Activated naive CD8-positive, alpha-beta T cell treated with anti-CD3 and anti-CD28 coated beads, Interleukin-2, amount 50 U/mL, for 24 hours (primary cell): ENCODE data around the gene UNC5B.

Experiments used
- ATAC-seq: fragments of 150-1000 bp; cut with Tn5 transposase; one replicate; pipeline ENCODE4 v1.10.0; 2021
- DNase-seq: peaks from one replicate; pipeline ENCODE4 v3.0.0; 2021
- H3K27ac Mint-ChIP-seq: one replicate; pipeline ENCODE4 v1.8.0; 2021; ENCODE audit warnings: mild to moderate bottlenecking, mixed read lengths
- H3K27me3 Mint-ChIP-seq: one replicate; pipeline ENCODE4 v1.8.0; 2021; ENCODE audit warnings: mixed read lengths
- H3K36me3 Mint-ChIP-seq: one replicate; pipeline ENCODE4 v1.8.0; 2021; ENCODE audit warnings: low read depth, mixed read lengths
- H3K4me1 Mint-ChIP-seq: one replicate; pipeline ENCODE4 v1.8.0; 2021; ENCODE audit warnings: mixed read lengths
- H3K4me3 Mint-ChIP-seq: one replicate; pipeline ENCODE4 v1.8.0; 2021; ENCODE audit warnings: mild to moderate bottlenecking, moderate library complexity, mixed read lengths
- H3K9me3 Mint-ChIP-seq: one replicate; pipeline ENCODE4 v1.8.0; 2021; ENCODE audit warnings: mixed read lengths

Gene UNC5B

GRCh38 chr10:71247414-71247705, 35.0 kb downstream of the UNC5B start:
- Mint-ChIP-seq H3K36me3 (no peaks in the 10 kb centered on the region), H3K27me3 (peaks cover 6% of the 10 kb centered on the region), H3K27ac (no peak overlapping the region), H3K9me3 (no peaks in the 10 kb centered on the region), H3K4me1 (no peaks in the 10 kb centered on the region), H3K4me3 (no peak overlapping the region)
- no peak for ATAC-seq
- DNase-seq: no peak

- no peaks in the 10 kb centered on the region for H3K9me3 Mint-ChIP-seq
- ATAC-seq (no peak), DNase-seq (no peak)
- no peaks in the 10 kb centered on the region for H3K4me1 Mint-ChIP-seq
- H3K4me3 Mint-ChIP-seq: no peak overlapping the region
- no peaks in the 10 kb centered on the region for H3K36me3 Mint-ChIP-seq
- H3K27me3 Mint-ChIP-seq: peaks cover 6% of the 10 kb centered on the region
- no peak overlapping the region for H3K27ac Mint-ChIP-seq
Measured at GRCh38 chr10:71247804-71248203, 35.4 kb downstream of the UNC5B start.

GRCh38 chr10:71248210-71248609, 35.8 kb downstream of the UNC5B start:
- Mint-ChIP-seq H3K27ac (no peak overlapping the region), H3K27me3 (peaks cover 6% of the 10 kb centered on the region), H3K9me3 (no peaks in the 10 kb centered on the region), H3K36me3 (no peaks in the 10 kb centered on the region), H3K4me1 (no peaks in the 10 kb centered on the region), H3K4me3 (no peak overlapping the region)
- no peak for DNase-seq
- ATAC-seq: no peak

GRCh38 chr10:71249996-71250395, 37.6 kb downstream of the UNC5B start:
- DNase-seq: no peak
- H3K4me3 Mint-ChIP-seq: no peak overlapping the region
- peaks cover 2% of the 10 kb centered on the region for H3K27me3 Mint-ChIP-seq
- no peaks in the 10 kb centered on the region for H3K4me1 Mint-ChIP-seq
- H3K27ac Mint-ChIP-seq: no peak overlapping the region
- no peaks in the 10 kb centered on the region for H3K36me3 Mint-ChIP-seq
- H3K9me3 Mint-ChIP-seq: no peaks in the 10 kb centered on the region
- ATAC-seq: no peak

GRCh38 chr10:71250405-71250804, 38.0 kb downstream of the UNC5B start:
- DNase-seq (no peak), ATAC-seq (no peak)
- Mint-ChIP-seq H3K27ac (no peak overlapping the region), H3K36me3 (no peaks in the 10 kb centered on the region), H3K9me3 (no peaks in the 10 kb centered on the region), H3K4me3 (no peak overlapping the region), H3K4me1 (no peaks in the 10 kb centered on the region), H3K27me3 (peaks cover 2% of the 10 kb centered on the region)

GRCh38 chr10:71250842-71251241, 38.5 kb downstream of the UNC5B start:
- no peak overlapping the region for H3K4me3 Mint-ChIP-seq
- H3K9me3 Mint-ChIP-seq: no peaks in the 10 kb centered on the region
- no peaks in the 10 kb centered on the region for H3K4me1 Mint-ChIP-seq
- DNase-seq: no peak
- no peak for ATAC-seq
- H3K36me3 Mint-ChIP-seq: no peaks in the 10 kb centered on the region
- H3K27ac Mint-ChIP-seq: no peak overlapping the region
- peaks cover 2% of the 10 kb centered on the region for H3K27me3 Mint-ChIP-seq

- no peak overlapping the region for H3K27ac Mint-ChIP-seq
- H3K4me3 Mint-ChIP-seq: no peak overlapping the region
- DNase-seq: no peak
- H3K36me3 Mint-ChIP-seq: no peaks in the 10 kb centered on the region
- H3K27me3 Mint-ChIP-seq: no peaks in the 10 kb centered on the region
- ATAC-seq: no peak
- no peaks in the 10 kb centered on the region for H3K4me1 Mint-ChIP-seq
- H3K9me3 Mint-ChIP-seq: no peaks in the 10 kb centered on the region
Measured at GRCh38 chr10:71251319-71251718, 38.9 kb downstream of the UNC5B start.

GRCh38 chr10:71252220-71252619, 39.9 kb downstream of the UNC5B start:
- Mint-ChIP-seq H3K4me3 (no peak overlapping the region), H3K36me3 (no peaks in the 10 kb centered on the region), H3K27ac (no peak overlapping the region), H3K4me1 (no peaks in the 10 kb centered on the region), H3K27me3 (peaks cover 2% of the 10 kb centered on the region), H3K9me3 (no peaks in the 10 kb centered on the region)
- ATAC-seq: no peak
- no peak for DNase-seq

GRCh38 chr10:71253981-71254818, 41.8 kb downstream of the UNC5B start:
- no peak for DNase-seq
- peaks cover 2% of the 10 kb centered on the region for H3K27me3 Mint-ChIP-seq
- no peaks in the 10 kb centered on the region for H3K4me1 Mint-ChIP-seq
- H3K36me3 Mint-ChIP-seq: no peaks in the 10 kb centered on the region
- no peak overlapping the region for H3K27ac Mint-ChIP-seq
- ATAC-seq: no peak
- no peaks in the 10 kb centered on the region for H3K9me3 Mint-ChIP-seq
- H3K4me3 Mint-ChIP-seq: no peak overlapping the region

GRCh38 chr10:71254834-71255549, 42.6 kb downstream of the UNC5B start:
- H3K36me3 Mint-ChIP-seq: no peaks in the 10 kb centered on the region
- DNase-seq: no peak
- H3K4me3 Mint-ChIP-seq: no peak overlapping the region
- no peaks in the 10 kb centered on the region for H3K9me3 Mint-ChIP-seq
- peaks cover 2% of the 10 kb centered on the region for H3K27me3 Mint-ChIP-seq
- H3K27ac Mint-ChIP-seq: no peak overlapping the region
- no peak for ATAC-seq
- H3K4me1 Mint-ChIP-seq: no peaks in the 10 kb centered on the region

- Mint-ChIP-seq H3K9me3 (no peaks in the 10 kb centered on the region), H3K27ac (no peak overlapping the region), H3K36me3 (no peaks in the 10 kb centered on the region), H3K4me3 (no peak overlapping the region), H3K27me3 (peaks cover 2% of the 10 kb centered on the region), H3K4me1 (no peaks in the 10 kb centered on the region)
- no peak for DNase-seq
- no peak for ATAC-seq
Measured at GRCh38 chr10:71255550-71255807, 43.1 kb downstream of the UNC5B start.

GRCh38 chr10:71255808-71256660, 43.7 kb downstream of the UNC5B start:
- Mint-ChIP-seq H3K4me3 (no peak overlapping the region), H3K27me3 (peaks cover 2% of the 10 kb centered on the region), H3K9me3 (no peaks in the 10 kb centered on the region), H3K4me1 (no peaks in the 10 kb centered on the region), H3K27ac (no peak overlapping the region), H3K36me3 (no peaks in the 10 kb centered on the region)
- no peak for ATAC-seq
- DNase-seq: no peak

GRCh38 chr10:71256661-71257318, 44.4 kb downstream of the UNC5B start:
- Mint-ChIP-seq H3K9me3 (no peaks in the 10 kb centered on the region), H3K4me3 (no peak overlapping the region), H3K4me1 (no peaks in the 10 kb centered on the region), H3K27me3 (peaks cover 2% of the 10 kb centered on the region), H3K36me3 (no peaks in the 10 kb centered on the region), H3K27ac (no peak overlapping the region)
- DNase-seq: no peak
- ATAC-seq: peak; percentile 13

- DNase-seq (no peak), ATAC-seq (no peak)
- no peaks in the 10 kb centered on the region for H3K9me3 Mint-ChIP-seq
- H3K4me1 Mint-ChIP-seq: no peaks in the 10 kb centered on the region
- H3K4me3 Mint-ChIP-seq: no peak overlapping the region
- H3K27me3 Mint-ChIP-seq: peaks cover 2% of the 10 kb centered on the region
- H3K27ac Mint-ChIP-seq: no peak overlapping the region
- H3K36me3 Mint-ChIP-seq: no peaks in the 10 kb centered on the region
Measured at GRCh38 chr10:71257319-71257997, 45.1 kb downstream of the UNC5B start.
